GM19240 (cell line): ENCODE data around the gene HRH2.
"Not testable (repeated sequence)": the region's sequence is repeated elsewhere in the genome, so short reads cannot be mapped to it uniquely, and the experiment has no call there.

Source experiments
- DNase-seq: peaks from one replicate; pipeline ENCODE4 v3.0.0; 2011; ENCODE audit warnings: low spot score; ENCODE audit not compliant: insufficient read length

The HRH2 gene

GRCh38 chr5:175646251-175646650 lies 11.6 kb upstream of the HRH2 start:
- no peak for DNase-seq

- DNase-seq = no peak
Observed at GRCh38 chr5:175649967-175650366, 7.9 kb upstream of the HRH2 start.

- DNase-seq = not testable (repeated sequence)
Observed at GRCh38 chr5:175650430-175651205, 7.3 kb upstream of the HRH2 start.

GRCh38 chr5:175652741-175653663 lies 4.9 kb upstream of the HRH2 start:
- DNase-seq = no peak

GRCh38 chr5:175653763-175654162 lies 4.1 kb upstream of the HRH2 start:
- no peak for DNase-seq

GRCh38 chr5:175654339-175654738 lies 3.5 kb upstream of the HRH2 start:
- no peak for DNase-seq

- no peak for DNase-seq
Observed at GRCh38 chr5:175654807-175655206, 3.1 kb upstream of the HRH2 start.

GRCh38 chr5:175655411-175655810 lies 2.5 kb upstream of the HRH2 start:
- DNase-seq = no peak

GRCh38 chr5:175656966-175657365 lies 905 bp upstream of the HRH2 start:
- no peak for DNase-seq

- no peak for DNase-seq
Observed at GRCh38 chr5:175658299-175659145, 651 bp downstream of the HRH2 start.

GRCh38 chr5:175659546-175660253 lies 1.8 kb downstream of the HRH2 start:
- DNase-seq = no peak

- DNase-seq = no peak
Observed at GRCh38 chr5:175663186-175664184, 5.6 kb downstream of the HRH2 start.

- DNase-seq = no peak
Observed at GRCh38 chr5:175664723-175665122, 6.9 kb downstream of the HRH2 start.

- no peak for DNase-seq
Observed at GRCh38 chr5:175666216-175666615, 8.3 kb downstream of the HRH2 start.

- DNase-seq = no peak
Observed at GRCh38 chr5:175668006-175668405, 10.1 kb downstream of the HRH2 start.

GRCh38 chr5:175670372-175670771 lies 12.5 kb downstream of the HRH2 start:
- no peak for DNase-seq

GRCh38 chr5:175671013-175671412 lies 13.1 kb downstream of the HRH2 start:
- no peak for DNase-seq

- no peak for DNase-seq
Observed at GRCh38 chr5:175672976-175673648, 15.2 kb downstream of the HRH2 start.

- no peak for DNase-seq
Observed at GRCh38 chr5:175674731-175675346, 17.0 kb downstream of the HRH2 start.
